GM19463 (cell line): ENCODE data around the gene RAC3.

Experiments used
- ATAC-seq: cut with Tn5 transposase; IDR thresholded peaks from one replicate; pipeline ENCODE4 v1.9.1; 2021; ENCODE audit warnings: mild to moderate bottlenecking, moderate library complexity; ENCODE audit not compliant: unreplicated experiment

RAC3 gene

DNA sequence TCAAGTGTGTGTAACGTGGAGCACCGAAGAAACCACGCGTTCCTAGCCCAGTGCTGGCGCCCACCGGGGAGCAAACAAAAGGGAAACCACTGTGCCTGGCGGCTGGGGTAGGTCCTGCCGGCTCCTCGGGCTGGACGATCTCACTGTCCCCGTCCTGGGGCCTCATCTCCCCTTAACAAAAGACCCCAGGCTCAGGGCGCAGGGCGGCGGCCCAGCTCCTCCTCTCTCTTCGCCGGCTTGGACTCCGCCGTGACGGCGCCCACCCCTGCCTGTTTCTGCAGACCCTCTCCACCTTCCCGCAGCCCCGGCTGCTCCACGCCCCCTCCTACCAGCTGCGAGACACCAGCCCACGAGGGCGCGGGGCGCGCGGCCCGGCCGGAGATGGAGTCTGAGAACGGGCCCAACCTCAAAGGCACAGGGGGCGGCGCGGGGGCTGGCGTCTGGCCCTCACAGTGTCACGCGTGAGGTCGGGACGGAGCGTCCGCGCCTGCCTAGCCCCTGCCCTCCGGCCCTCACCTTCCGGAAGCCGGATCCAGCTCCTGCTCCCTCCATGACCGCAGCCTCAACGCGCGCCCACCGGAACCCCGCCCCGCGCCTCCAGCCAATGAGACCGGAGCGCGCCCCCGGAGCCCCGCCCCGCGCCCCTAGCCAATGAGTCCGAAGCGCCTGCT, 9.0 kb upstream of the RAC3 start, which contains the start of gene CENPX:
TSS of gene CENPX (minus strand) at position 569 of the 671 bp plus-strand sequence. CDS start at position 552, 17 bp downstream.
- ATAC-seq = no peak

DNA sequence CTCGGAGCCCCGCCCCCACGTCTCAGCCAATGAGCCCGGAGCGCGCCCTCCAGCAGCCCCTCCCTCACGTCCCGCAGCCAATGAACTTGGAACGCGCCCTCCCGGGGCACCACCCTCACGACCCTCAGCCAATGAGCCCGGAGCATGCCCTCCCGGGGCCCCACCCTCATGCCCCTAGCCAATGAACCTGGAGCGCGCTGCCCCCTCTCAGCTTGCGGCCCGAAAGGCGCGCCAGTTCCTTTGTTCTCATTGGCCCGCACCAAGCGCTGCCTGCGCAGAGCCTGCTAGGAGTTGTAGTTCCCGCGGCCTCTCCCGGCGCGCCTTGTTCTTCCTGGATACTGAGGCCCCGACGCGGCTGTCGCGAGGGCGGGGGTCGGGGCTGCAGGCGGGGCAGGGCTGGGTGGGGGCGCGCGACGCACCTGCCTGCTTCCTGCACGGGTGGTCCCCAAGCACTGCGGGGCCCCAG, 8.5 kb upstream of the RAC3 start, which contains the start of gene LRRC45:
TSS of gene LRRC45 (plus strand) at position 325 of the 466 bp plus-strand sequence. CDS start 339 bp downstream, outside the sequence.
- peak; percentile 89 for ATAC-seq

DNA sequence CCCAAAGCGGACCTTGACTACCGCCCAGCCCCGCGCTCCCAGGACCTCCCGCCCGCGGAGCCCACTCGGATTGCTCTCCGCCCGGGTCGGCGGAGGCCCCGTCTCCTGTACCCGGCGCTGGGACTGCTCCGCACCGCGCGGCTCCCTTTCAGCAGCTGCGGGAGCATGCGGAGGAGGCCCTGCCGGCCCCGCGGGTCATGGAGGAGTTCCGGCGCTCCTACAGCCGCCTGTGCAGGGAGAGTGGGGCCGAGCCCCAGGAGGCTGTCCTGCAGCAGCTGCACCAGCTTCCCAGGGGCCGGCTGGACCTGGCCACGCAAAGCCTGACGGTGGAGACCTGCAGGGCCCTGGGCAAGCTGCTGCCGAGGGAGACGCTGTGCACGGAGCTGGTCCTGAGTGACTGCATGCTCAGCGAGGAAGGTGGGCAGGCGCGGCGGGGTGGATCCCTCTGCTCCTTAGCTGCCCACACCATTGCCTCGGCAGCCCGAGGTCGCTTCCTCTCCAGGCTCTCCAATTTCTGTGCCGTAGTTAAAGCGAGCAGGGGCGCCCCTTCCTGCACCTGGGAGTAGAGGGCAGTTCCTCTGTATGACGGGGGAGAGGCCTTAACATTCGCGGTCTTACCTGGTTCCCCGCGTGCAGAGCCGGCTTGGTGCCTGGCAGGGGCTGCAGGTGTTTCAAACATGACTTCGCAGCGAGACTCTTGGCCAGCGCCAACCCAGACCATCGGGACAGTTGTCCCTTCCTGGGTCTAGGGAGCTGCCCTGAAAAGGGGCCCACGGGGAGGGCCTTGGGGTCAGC, 7.8 kb upstream of the RAC3 start:
- no peak for ATAC-seq

DNA sequence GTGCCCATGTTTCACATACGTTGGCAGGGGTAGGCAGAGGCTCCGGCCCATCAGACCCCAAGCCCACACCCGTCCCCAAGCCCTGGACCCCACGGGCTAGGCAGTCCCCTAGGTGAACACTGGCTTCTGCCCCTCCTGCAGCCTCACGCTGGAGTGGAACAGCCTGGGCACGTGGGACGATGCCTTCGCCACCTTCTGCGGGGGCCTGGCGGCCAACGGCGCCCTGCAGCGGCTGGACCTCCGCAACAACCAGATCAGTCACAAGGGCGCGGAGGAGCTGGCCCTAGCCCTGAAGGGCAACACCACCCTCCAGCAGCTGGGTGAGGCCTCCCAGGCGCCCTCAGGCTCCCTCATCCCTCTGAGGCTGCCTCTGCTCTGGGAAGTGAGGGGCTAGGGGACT, 6.6 kb upstream of the RAC3 start:
- no peak for ATAC-seq

DNA sequence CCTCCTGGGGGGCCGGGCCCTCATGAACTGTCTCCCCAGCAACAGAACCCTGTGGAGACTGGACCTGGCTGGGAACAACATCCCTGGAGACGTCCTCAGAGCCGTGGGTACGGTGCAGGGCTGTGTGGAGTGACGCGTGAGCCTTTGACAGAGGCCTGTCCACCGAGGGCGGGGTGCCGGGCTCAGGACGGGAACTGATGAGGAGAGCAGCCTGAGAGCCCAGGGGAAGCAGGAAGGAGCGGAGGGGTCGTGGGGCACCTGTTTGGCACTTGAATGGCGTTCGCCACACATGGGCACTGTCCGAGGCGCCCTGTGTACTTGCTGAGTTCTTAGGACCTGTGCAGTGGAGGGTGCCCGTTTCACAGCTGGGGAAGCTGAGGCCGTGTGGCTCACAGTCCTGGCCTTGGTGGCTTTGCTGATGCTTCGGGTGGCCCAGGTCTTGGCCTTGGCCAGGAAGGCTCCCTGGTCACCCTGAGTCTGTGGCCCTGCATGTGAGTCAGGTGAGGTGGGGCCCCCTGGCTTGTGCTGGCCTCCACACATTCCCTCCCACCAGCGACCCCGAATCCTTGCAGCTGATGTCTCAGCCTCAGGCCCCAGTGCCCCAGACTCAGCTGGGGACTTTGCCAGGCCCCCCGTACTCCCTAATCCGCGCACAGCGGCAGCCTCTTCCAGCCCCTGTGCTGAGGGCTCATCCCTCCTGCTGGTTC, 5.9 kb upstream of the RAC3 start:
- ATAC-seq = no peak

DNA sequence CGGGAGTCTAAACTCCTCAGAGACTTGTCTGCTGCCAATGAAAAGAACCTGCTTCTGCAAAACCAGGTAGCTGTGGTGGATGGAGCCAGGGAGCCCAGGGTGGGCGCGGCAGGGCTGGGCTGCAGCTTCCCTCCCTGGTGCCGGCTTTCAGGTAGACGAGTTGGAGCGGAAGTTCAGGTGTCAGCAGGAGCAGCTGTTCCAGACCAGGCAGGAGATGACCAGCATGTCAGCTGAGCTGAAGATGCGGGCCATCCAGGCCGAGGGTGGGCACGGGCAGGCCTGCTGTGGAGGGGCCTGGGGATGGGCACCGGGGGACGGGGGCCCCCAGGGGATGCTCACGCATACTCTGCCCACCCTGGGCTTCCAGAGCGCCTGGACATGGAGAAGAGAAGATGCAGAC, 3.2 kb upstream of the RAC3 start:
- ATAC-seq = no peak

DNA sequence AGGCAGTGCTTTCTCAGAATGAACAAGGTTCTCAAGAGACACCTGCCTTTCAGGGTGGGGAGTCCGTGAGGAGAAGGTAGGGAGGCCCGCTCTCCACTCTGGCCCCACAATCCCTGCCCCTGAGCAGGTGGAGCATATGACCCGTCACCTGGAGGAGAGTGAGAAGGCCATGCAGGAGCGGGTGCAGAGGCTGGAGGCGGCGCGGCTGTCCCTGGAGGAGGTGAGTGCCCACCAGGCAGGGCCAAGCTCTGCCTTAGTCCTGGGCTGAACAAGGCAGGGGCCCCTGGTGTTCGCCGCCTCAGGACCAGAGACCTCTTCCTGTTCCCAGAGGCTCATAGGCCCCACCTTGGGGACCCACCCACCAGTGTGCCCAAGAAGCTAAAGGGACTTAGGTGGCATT, 2.5 kb upstream of the RAC3 start:
- ATAC-seq = no peak

DNA sequence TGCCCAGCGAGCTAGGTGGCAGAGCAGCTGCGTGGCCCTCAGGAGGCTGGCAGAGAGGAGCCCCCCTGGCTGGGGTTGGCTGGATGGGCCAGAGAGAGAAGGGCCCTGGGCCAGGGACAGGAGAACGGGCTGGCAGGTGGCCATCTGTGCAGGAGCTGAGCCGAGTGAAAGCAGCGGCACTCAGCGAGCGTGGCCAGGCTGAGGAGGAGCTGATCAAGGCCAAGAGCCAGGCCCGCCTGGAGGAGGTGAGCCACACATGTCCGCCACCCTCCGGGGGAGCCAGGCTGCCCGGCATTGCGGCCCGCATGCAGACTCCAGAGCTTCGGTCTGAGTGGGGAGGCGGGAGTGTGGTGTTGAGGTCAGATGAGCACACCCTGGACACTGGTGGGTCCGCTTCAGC, 2.1 kb upstream of the RAC3 start:
- no peak for ATAC-seq

DNA sequence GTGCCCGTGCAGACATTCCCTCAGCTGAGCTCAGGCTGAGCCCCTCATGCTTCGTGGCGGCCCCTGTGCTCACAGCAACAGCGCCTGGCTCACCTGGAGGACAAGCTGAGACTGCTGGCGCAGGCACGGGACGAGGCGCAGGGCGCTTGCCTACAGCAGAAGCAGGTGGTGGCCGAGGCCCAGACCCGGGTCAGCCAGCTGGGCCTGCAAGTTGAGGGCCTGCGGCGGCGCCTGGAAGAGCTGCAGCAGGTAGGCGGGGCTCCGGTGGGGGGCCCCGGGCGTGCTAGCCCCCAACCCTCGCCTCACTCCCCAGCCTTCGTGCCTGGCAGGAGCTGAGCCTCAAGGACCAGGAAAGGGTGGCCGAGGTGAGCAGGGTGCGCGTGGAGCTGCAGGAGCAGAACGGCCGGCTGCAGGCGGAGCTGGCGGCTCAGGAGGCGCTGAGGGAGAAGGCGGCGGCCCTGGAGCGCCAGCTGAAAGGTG, 1.4 kb upstream of the RAC3 start:
- no peak for ATAC-seq

DNA sequence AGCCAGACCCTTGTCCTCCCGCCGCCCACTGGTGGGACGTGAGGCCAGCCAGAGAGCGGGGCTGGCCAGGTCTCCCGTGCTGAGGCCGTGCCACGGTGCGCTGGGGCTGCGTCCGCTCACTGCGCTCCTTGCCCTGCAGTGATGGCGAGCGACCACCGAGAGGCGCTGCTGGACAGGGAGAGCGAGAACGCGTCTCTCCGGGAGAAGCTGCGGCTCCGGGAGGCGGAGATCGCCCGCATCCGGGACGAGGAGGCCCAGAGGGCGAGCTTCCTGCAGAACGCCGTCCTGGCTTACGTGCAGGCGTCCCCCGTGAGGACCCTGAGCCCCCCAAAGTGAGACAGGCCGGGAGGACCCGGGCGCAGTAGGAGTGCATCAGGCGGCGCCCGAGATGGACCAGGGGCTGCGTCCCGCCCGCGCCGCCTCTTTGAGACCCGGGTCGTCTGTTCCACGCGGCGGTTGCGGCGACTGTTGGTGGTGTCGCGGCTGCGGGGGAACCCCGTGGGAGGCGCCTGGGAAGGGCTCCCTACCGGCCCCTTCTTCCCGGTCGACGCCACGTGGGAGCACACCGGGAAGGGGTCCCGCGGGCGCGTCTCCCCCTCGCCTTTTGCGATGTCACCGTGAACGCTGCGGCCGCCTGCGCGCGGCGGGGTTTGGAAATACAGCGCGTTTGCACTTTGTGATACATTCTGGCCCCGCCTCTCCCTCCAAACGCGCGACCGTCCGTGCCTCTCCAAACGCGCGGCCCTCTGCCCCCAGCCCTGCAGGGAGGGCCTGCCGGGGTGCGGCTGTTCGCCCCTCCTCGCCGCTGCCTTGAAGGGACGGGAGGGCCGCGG, 792 bp upstream of the RAC3 start:
- ATAC-seq = no peak

DNA sequence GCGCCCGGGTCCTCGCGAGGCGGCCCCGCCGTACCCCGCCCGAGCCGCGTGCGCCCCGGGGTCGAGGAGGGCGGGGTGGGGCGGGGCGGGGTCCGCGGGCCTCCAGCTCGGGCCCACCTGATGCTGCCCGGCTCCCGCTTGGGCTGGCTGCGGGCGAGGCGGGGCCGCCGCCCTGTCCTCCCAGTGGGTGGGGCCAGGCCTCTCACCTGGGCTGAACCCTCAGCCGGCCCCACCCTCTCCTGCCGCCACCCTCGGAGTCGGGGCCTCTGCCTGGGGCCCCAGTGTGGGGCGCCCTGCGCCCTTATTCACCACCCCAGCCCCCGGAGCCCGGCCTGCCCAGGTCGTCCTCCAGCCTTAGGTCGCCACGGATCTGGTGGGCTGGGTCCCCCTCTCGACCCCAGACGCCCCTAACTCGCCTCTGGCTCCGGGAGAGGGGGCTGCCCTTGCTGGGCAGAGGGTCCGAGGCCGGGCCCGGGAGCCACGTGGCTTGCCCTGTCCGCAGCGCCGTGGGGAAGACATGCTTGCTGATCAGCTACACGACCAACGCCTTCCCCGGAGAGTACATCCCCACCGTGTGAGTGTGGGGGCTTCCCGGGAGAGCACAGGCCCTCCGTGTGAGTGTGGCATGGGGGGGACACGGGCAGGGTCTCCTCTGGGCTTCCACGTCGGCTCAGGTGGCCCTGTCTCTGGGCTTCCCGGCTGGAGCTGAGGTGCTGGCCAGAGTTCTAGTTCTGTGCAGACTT, 578 bp downstream of the RAC3 start:
- ATAC-seq = no peak

DNA sequence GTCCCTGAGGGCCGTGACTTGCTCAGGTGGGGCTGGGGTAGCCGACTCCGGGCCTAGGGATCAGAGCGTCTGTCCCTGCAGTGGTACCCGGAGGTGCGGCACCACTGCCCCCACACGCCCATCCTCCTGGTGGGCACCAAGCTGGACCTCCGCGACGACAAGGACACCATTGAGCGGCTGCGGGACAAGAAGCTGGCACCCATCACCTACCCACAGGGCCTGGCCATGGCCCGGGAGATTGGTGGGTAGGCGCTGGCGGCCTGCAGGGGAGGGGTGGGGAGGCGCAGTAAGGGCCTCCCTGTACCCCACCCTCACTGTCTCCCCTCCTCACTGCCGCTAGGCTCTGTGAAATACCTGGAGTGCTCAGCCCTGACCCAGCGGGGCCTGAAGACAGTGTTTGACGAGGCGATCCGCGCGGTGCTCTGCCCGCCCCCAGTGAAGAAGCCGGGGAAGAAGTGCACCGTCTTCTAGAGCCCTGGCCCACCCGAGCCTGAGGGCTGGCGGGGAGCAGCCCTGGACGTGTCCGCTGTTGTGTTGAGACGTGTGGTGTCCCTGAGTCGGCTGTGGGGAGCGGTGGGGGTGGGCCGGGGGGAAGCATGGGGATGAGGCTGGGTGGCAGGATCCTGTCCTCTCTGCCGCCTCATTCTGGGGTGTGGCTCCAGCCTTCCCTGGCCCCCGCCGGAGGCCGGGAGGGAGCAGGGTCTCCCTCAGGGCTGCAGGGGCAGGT, 2.0 kb downstream of the RAC3 start:
- ATAC-seq = no peak

DNA sequence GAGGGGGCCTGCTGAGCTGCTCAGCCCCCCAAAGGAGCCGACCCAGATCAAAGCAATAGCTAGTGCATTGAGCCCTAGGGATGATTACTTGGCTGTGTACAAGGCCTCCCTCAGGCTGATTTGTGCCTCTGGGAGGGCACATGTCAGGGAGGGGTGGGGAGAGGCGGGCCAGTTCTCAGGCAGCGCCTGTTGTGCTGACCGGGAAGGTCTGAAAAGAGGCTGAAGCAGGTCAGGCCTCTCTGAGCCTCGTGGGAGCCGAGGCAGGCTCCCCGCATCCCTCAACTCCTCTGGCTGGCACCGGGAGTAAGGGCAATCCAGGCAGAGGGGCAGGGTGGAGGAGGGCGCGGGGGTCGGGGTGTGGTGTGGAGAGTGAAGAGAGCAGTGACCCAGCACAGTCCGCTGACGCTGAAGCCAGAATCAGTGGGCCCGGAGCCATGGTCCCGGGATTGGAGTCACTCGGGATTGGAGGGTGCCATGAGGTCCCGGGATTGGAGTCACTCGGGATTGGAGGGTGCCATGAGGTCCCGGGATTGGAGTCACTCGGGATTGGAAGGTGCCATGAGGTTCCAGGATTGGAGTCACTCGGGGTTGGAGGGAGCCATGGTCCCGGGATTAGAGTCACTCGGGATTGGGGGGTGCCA, 3.0 kb downstream of the RAC3 start:
- ATAC-seq = no peak

DNA sequence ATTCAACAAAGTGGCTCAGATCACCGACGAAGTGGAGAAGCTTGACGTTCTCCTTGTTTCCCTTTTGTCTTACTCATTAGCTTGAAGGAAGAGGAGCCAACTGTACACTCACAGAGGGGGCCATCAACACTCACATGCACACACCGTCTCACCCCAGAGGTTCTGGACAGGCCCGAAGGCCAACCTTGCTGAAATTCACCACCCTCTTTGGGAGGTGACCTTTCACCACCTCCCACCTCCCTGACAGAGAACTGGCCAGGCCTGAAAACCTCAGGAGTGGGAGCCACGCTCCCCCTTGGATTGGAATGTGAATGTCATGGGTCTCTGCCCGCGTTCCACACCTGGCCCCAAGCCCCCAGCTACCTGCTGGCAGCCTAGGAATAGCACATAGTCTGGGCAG, 4.0 kb downstream of the RAC3 start:
- no peak for ATAC-seq

DNA sequence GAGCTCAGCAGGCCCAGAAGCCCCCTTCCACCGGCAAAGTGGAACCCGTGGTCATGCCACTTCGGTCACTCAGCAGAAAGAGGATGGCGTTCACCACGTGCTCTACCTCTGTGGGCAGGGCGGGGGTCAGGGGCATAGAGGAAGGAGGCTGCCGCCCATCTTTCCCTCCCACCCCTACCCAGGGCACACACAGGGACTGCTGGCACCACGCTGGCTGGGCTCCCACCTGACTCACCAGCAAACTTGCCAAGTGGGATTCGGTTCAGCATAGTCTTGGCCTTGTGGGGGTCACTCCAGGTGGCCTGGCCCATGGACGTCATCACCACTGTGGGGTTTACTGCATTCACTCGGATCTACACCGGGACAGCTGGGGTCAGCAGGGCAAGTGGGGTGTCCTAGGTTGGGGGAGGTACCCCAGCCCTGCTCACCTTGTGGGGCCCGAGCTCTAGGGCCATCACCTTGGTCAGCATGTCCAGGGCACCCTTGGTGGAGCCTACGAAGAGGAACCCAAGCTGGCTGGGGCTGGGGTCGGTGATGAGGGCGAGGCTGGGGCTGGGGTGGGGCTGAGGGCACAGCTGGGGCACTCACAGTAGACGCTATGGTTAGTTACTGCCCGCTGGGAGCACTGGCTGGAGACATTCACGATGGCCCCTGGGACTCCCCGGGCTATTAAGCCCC, 4.6 kb downstream of the RAC3 start:
- no peak for ATAC-seq

DNA sequence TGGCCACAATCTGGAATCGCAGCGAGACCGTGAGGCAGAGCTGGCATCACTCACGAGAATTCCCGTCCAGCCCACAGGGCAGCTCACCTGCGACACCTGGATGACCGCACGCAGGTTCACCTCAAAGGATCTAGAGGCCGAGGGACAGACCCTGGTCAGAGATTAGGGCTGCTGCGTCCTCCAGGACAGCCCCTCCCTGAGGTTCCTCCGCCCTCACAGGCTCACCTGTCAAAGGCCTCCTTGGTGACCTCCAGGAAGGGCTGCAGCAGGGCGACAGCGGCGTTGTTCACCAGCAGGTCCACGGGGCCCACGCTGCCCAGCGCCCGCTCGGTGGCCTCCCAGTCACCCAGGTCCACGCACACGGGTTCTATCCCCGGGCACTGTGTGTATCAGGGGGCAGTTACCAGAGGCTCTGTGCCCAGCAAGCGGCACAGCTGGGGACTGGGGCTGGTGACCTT, 5.2 kb downstream of the RAC3 start:
- no peak for ATAC-seq

DNA sequence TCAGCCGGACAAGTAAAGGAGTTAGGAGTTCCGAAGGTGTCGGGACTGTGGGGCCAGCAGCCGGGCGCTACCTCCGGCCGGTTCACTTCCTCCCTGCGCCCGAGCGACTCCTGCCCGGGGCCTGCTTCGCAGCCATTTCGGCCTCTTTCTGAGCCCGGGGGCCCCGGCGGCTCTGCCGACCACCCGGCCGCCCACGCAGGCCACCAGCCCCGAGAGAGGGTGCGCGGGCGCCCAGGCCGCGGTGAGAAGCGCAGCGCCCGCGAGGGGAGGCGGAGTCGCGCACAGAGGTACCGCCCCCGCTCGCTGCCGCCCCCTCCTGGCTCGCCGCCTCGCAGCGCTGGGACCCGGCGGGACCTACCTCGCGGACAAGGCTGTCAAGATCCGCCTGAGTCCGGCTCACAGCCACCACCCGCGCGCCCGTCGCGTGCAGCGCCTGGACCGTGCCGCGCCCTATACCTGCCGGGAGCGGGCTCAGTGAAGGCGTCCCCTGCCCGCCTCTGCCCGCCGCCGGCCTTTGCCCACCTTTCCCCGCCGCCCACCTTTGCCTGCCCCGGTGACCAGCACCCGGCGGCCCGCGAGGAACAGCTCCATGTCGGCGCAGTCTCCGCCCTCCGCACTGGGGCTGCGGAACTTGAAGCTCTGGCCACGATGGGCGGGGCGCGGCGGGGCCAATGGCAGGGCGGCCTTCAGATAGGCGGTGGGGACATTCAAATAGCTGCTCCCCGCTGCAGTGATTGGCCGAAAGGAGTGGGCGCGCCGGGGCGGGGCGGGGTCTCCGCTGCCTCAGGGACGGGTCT, 5.8 kb downstream of the RAC3 start, which contains the start of gene DCXR:
TSS of gene DCXR (minus strand) at position 606 of the 797 bp plus-strand sequence. CDS start at position 591, 15 bp downstream.
- ATAC-seq = peak; percentile 88
